Measurements from ENCODE around the gene SHKBP1. TPM values are rescaled to one million over a fixed set of nuclear protein-coding genes. Genes with fewer than 3 reads are reported as not detected.

Gene SHKBP1
- total RNA-seq, 1 experiment from 2014 or later, result 92.9 TPM

- H3K27ac Mint-ChIP-seq, result peak overlapping the region in 1 of 3 experiments; percentile 95; a peak in 1 of 7 replicates
Measured at GRCh38 chr19:40622773-40623075, 46.1 kb downstream of the SHKBP1 start.

More at GRCh38 chr19:40622773-40623075, 46.1 kb downstream of the SHKBP1 start:
- Histone ChIP-seq H3K4me2 (ENCODE audit: insufficient read depth, insufficient read length, low read length) (no peak overlapping the region), H3K9me3 (ENCODE audit: control insufficient read depth, low read depth, low read length) (no peaks in the 10 kb centered on the region), H3K79me1 (ENCODE audit: insufficient read depth, low read depth, low read length, poor library complexity, severe bottlenecking) (no peaks in the 10 kb centered on the region), H4K91ac (ENCODE audit: insufficient read length, low read depth, low read length) (no peak overlapping the region), H4K20me1 (ENCODE audit: control insufficient read depth, insufficient read depth, insufficient read length) (no peaks in the 10 kb centered on the region), H3K4ac (ENCODE audit: low read depth, low read length) (no peak overlapping the region), H2AFZ (ENCODE audit: low read length) (no peak overlapping the region), H3K9ac (ENCODE audit: extremely low read depth, insufficient read length, low read length) (no peak overlapping the region), H2BK15ac (ENCODE audit: low read depth, low read length) (no peak overlapping the region), H3K79me2 (ENCODE audit: insufficient read depth, low read length) (no peaks in the 10 kb centered on the region), H3T11ph (ENCODE audit: low read length) (no peak overlapping the region), H3K18ac (ENCODE audit: insufficient read length, low read depth, low read length) (no peak overlapping the region), H2BK12ac (ENCODE audit: insufficient read length, low read depth, low read length) (no peak overlapping the region), H3K27ac (ENCODE audit: insufficient read length, low read depth, low read length) (no peak overlapping the region), H2BK5ac (ENCODE audit: insufficient read length, low read length) (no peak overlapping the region), H3K4me1 (ENCODE audit: insufficient read depth, low read length) (no peaks in the 10 kb centered on the region), H3K14ac (ENCODE audit: insufficient read depth, low read length) (no peak overlapping the region), H3K56ac (ENCODE audit: insufficient read length, low read depth, low read length) (no peak overlapping the region), H3K23ac (ENCODE audit: insufficient read length, low read depth, low read length) (no peak overlapping the region), H2BK20ac (ENCODE audit: low read depth, low read length, poor library complexity, severe bottlenecking) (no peak overlapping the region), H3K27me3 (ENCODE audit: insufficient read depth, low read length) (no peaks in the 10 kb centered on the region), H4K8ac (replicated peaks; ENCODE audit: insufficient read length, low read depth, low read length) (no peak overlapping the region), H3K23me2 (ENCODE audit: insufficient read length, low read depth, low read length, poor library complexity, severe bottlenecking) (no peaks in the 10 kb centered on the region), H2BK120ac (ENCODE audit: low read depth, low read length, poor library complexity, severe bottlenecking) (no peak overlapping the region), H2AK5ac (ENCODE audit: insufficient read length, low read length) (no peak overlapping the region), H4K5ac (ENCODE audit: insufficient read length, low read depth, low read length) (no peak overlapping the region)
- H3K9me3 Mint-ChIP-seq, result peaks cover 0 to 3% of the 10 kb centered on the region in 2 experiments; a peak in 3 of 5 replicates
- H3K36me3 Mint-ChIP-seq (ENCODE audit: insufficient read depth in 1 of 3, low read depth in 3 of 3), result peaks cover 41 to 82% (median 66%) of the 10 kb centered on the region in 3 experiments; a peak in 6 of 7 replicates
- H3K4me3 Mint-ChIP-seq, result no peak overlapping the region
- H3K4me1 Mint-ChIP-seq, result peaks cover 16 to 23% of the 10 kb centered on the region in 2 experiments
- WGBS (ENCODE audit: extremely low coverage, insufficient read length, low lambda C conversion rate), result no CpG with 5 or more reads among the region's 7 CpGs
- DNase-seq, result no peak
- no peaks in the 10 kb centered on the region for H3K27me3 Mint-ChIP-seq (ENCODE audit: low read depth)
- TF ChIP-seq, protein P1, sequence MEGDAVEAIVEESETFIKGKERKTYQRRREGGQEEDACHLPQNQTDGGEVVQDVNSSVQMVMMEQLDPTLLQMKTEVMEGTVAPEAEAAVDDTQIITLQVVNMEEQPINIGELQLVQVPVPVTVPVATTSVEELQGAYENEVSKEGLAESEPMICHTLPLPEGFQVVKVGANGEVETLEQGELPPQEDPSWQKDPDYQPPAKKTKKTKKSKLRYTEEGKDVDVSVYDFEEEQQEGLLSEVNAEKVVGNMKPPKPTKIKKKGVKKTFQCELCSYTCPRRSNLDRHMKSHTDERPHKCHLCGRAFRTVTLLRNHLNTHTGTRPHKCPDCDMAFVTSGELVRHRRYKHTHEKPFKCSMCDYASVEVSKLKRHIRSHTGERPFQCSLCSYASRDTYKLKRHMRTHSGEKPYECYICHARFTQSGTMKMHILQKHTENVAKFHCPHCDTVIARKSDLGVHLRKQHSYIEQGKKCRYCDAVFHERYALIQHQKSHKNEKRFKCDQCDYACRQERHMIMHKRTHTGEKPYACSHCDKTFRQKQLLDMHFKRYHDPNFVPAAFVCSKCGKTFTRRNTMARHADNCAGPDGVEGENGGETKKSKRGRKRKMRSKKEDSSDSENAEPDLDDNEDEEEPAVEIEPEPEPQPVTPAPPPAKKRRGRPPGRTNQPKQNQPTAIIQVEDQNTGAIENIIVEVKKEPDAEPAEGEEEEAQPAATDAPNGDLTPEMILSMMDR (conservative IDR thresholded peaks at IDR 0.05), result no peak
